GM19397 (cell line): ENCODE results near the gene PCDH1.
"Not testable (repeated sequence)": the region's sequence is repeated elsewhere in the genome, so short reads cannot be mapped to it uniquely, and the experiment has no call there.

Experiments used
- ATAC-seq: cut with Tn5 transposase; IDR thresholded peaks from one replicate; pipeline ENCODE4 v1.9.1; 2021; ENCODE audit warnings: mild to moderate bottlenecking, moderate library complexity; ENCODE audit not compliant: unreplicated experiment

The PCDH1 gene

GRCh38 chr5:141902015-141902814 lies 24.0 kb upstream of the PCDH1 start:
- ATAC-seq: no peak

GRCh38 chr5:141898448-141899049 lies 20.3 kb upstream of the PCDH1 start:
- no peak for ATAC-seq

- ATAC-seq: no peak
These were observed 19.2 kb upstream of the PCDH1 start for GRCh38 chr5:141897425-141897824.

GRCh38 chr5:141890429-141890828 lies 12.2 kb upstream of the PCDH1 start:
- ATAC-seq: not testable (repeated sequence)

- ATAC-seq: no peak
These were observed 11.2 kb upstream of the PCDH1 start for GRCh38 chr5:141889282-141889871.

GRCh38 chr5:141883892-141884318 lies 5.7 kb upstream of the PCDH1 start:
- ATAC-seq: no peak

- ATAC-seq: no peak
These were observed 5.1 kb upstream of the PCDH1 start for GRCh38 chr5:141883184-141883891.

DNA sequence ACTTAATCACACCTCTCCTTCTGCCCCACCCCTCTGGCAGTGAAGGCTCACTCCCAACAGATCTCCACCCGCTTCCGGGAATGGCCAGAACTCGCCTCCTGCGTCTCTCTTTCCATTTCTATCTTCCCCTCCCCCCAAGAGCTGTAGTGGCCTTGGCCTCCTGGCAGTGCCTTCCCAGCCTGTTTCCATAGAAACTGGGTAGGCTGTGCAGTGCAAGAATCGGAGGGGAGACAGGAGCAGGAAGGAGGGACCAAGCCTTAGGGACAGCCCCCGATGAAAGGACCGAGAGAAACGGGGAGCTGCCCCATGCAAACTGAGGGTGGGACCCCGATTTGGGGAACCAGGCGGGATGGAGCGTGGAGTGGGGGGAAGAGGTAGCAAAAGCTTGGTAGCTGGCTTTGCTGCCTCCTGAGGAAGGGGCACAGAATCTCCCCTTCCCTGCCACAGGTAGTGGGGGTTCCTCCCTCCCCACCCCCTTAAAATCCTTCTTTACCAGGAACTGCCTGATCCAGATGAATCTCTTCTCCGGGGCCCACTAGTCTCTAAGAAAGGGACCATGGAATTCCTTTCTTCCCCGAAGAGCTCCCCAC lies 4.5 kb upstream of the PCDH1 start:
- ATAC-seq: no peak

DNA sequence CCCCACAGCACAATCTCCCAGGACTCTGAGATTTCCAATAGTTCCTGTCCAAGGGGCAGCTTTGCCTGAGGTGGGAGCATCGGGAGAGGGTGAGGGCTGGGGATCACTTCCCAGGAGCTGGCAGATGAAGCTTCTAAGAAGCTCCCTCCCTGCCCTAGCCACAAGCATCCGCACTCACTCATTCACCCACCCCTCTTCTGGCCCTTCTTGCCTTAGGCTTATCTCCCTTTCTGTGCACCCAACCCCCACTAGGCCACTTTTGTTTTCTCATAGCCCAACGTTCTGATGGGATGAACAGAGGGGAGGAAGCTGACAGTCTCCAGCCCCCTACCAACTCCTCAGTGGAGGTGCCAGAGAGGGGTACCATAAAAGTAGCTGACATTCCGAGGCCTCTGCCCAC lies 3.7 kb upstream of the PCDH1 start:
- ATAC-seq: no peak

DNA sequence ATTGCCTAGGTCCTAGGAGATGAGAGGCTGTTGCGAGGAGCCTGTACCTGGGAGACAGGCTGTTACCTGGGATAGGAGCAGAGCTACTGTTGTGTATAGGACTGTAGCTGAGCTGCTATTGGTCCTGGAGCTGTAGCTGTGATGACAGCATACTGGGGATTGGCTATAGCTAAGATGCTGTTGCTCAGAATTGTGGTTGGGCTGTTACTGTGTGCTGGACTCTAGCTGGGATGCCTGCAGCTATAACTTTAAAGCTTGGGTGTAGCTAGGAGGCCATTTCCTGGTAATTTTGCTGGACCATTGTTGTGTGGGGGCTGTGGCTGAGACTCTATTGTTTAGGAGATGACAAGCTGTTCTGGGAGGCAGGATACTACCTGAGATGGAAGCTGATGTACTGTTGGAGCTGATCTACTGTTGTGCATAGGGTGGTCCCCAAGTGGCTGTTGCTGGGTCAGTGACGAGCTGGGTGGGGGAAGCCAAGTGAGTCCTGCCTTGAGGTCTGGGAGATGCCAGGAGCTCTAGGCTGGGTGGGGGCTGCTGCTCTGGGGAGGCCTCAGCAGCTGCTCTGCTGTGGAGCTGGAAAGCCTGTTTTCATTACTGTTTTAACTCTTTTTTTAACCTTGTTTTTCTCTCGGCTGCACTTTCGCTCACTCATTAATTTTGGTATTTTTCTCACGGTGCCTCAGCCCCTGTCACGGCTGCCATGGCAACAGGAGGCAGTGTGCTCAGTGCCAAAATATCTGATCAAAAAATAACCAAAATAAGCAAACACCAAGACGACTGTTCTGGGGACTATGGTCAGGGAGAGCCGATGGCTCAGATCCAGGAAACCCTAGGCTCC lies 3.0 kb upstream of the PCDH1 start:
- ATAC-seq: no peak

DNA sequence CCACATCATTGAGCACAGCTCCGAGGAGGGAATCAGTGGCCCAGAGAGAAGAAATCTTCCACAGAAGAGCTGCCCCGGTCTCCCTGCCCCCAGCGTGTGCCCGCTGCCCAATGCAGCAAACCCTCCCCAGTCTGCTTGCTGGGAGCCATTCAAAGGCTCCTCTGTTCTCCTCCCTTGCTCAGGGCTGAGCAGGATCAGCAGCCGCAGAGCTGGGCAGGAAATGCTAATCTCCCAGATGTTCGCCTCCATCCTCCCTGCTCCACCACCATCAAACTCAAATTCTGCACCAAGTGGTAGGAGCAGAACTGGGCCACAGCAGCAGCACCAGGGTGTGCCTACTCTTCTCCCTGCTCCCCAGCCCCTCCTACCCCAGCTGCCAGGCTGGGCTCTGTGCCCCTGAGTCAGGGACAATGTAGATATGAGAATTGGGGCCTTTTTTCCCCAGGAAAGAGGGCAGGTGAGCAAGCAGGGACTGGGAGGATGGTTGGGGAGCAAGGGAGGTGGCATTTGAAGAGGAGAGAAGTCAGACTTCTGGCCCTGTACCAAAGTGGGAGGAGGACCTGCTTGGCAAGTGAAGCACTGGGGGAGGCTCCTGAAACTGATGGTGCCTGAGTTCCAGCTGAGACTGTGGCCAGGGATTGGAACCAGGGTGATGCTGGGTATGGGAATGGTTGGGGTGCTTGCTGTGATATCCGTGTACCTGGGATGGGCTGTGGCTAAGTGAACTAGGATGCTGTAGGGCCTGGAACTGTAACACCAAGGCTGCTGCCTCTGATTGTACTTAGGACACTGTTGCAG lies 1.9 kb upstream of the PCDH1 start:
- ATAC-seq: no peak

GRCh38 chr5:141879426-141879759 lies 1.2 kb upstream of the PCDH1 start:
- ATAC-seq: no peak

DNA sequence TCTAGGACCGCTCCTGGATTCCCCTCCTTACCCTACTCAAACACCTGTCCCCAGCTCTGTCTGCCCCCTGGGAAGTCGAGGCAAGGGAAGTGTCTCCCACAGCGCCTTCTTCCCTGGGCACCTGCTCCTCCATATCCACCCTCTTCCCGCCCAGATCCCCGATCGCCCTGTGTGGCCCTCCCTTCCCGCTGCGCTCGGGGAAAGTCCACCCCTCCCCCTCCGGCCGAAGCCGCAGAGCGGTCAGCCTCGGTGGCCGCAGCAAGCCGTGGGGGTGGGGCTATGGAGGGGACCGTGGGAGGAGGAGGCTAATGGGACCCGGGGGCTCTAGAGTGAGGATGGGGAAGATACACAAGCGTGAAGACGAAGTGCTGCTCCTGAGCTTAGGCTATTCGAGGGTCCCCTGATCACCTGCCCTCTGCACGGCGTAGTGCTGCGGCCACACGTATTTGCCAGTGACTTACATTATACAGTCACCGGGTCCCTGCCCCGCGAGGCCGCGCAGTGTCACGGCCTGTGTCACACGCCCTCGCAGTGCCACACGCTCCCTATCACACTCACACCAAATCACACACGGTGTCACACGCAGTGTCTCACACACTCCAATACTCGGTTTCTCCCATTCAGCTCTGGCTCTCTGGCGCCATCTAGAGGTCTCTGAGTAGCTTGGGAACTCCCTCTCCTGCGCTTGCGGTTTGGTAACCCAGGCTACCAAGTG lies 658 bp upstream of the PCDH1 start:
- peak; percentile 86 for ATAC-seq

- ATAC-seq: no peak
These were observed 639 bp downstream of the PCDH1 start for GRCh38 chr5:141877356-141878185.

GRCh38 chr5:141876628-141877355 lies 1.4 kb downstream of the PCDH1 start:
- no peak for ATAC-seq

DNA sequence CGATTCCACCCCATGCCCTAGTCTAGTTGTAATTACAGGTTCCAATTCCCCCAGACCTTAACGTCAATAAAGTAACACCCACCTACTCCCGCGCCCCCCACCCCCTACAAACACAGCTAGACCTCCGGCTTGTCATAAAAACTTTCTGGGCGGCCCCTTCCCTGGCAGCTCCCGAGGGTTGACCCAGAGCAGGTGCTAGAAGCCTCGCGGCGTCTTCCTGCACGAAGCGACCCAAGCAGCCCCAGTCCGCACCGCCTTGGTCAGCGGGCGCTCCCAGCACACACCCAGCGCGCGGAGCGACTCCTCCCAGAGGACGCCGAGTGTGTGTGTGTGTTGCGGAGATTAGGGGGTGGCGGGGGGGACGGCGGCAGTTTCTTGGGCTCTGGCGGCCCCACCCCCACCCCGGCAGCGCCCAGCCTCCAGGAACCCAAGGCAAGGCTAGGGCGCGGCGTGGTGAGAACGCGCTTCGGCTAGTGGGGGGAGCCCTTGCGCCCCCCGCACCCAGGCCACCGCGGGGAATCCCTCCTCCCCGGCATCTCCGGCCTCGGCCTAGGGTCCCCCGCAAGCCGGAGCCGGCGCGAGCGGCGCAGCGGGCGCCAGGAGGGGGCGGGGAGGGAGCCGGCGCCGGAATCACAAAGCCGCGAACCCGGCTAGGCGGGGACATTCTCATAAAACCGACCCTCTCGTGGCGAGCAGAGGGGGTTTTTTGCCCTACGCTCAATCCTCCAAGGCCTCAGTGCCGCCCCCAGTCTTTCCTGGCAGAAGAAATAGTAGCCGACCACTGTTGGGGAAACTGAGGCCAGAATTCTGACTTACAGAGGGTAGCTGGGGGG lies 2.2 kb downstream of the PCDH1 start:
- no peak for ATAC-seq
